T-cell (primary cell): ENCODE data around the gene GID8. TPM values are rescaled to one million over a fixed set of nuclear protein-coding genes. Genes with fewer than 3 reads are reported as not detected.

Experiments
- ATAC-seq, 4 experiments: fragments of 200-7000 bp in 3 of 4; fragments of 150-1000 bp in 1 of 4; cut with Tn5 transposase; replicated peaks in 1 of 4; 1 replicate in 3 of 4; 2 replicates in 1 of 4; pipeline ENCODE4 v1.10.0; 2021; ENCODE audit warnings: moderate library complexity in 3 of 4, mild to moderate bottlenecking in 2 of 4, moderate number of reproducible peaks in 1 of 4
- CTCF ChIA-PET, 2 donors: fragments of 300-600 bp; sonication (Branson Sonifier 250); formaldehyde crosslinking; loops; one replicate each; lab custom pipeline; 2022; ENCODE audit warnings: antibody characterized with exemption in 2 of 2; lab: Charles Lee
- POLR2A ChIA-PET, 2 donors: fragments of 300-600 bp; sonication (Branson Sonifier 250); formaldehyde crosslinking; loops; one replicate each; lab custom pipeline; 2022; ENCODE audit warnings: antibody characterized with exemption in 2 of 2; lab: Charles Lee
- DNase-seq, 35 experiments: peaks; one replicate each; pipeline versions ENCODE4 v3.0.0 to v3.0.0-alpha.2; 2013 to 2023
- H3K27ac ChIP-seq: one replicate; pipeline ENCODE4 v1.5.1; 2013; ENCODE audit warnings: low read length
- H3K27me3 ChIP-seq, 2 experiments: replicated peaks in 1 of 2; 1 replicate in 1 of 2; 2 replicates in 1 of 2; pipeline versions ENCODE4 v1.6.1 to v1.7.0; 2013; ENCODE audit warnings: low read length in 1 of 2, mixed read lengths in 1 of 2; ENCODE audit not compliant: control insufficient read depth in 2 of 2, insufficient read depth in 2 of 2; ENCODE audit errors: extremely low read depth in 1 of 2
- H3K36me3 ChIP-seq, 2 donors: 1 replicate in 1 of 2; 2 replicates in 1 of 2; pipeline versions ENCODE4 v1.6.1 to v1.7.0; 2013; ENCODE audit warnings: low read length in 1 of 2; ENCODE audit not compliant: control insufficient read depth in 2 of 2, insufficient read depth in 1 of 2; ENCODE audit errors: extremely low read depth in 1 of 2
- H3K4me1 ChIP-seq, 2 experiments: 1 replicate in 1 of 2; 2 replicates in 1 of 2; pipeline versions ENCODE4 v1.6.1 to v1.7.0; 2013; ENCODE audit warnings: low read length in 2 of 2, mixed read lengths in 1 of 2; ENCODE audit not compliant: insufficient read depth in 2 of 2, control insufficient read depth in 1 of 2; ENCODE audit errors: extremely low read depth in 1 of 2
- H3K4me3 ChIP-seq, 2 donors: 1 replicate in 1 of 2; 2 replicates in 1 of 2; pipeline versions ENCODE4 v1.5.1 to v1.7.0; 2013; ENCODE audit warnings: mild to moderate bottlenecking in 2 of 2, low read length in 1 of 2, moderate library complexity in 1 of 2; ENCODE audit not compliant: control insufficient read depth in 1 of 2; ENCODE audit errors: extremely low read depth in 1 of 2
- H3K9me3 ChIP-seq: 2 replicates; pipeline ENCODE4 v1.7.0; 2013
- H3K27ac Mint-ChIP-seq, 2 donors: one replicate each; pipeline ENCODE4 v1.8.0; 2020 to 2021; ENCODE audit warnings: mild to moderate bottlenecking in 2 of 2, mixed read lengths in 2 of 2
- H3K27me3 Mint-ChIP-seq, 2 donors: one replicate each; pipeline ENCODE4 v1.8.0; 2021 to 2022; ENCODE audit warnings: mixed read lengths in 2 of 2
- H3K36me3 Mint-ChIP-seq: one replicate; pipeline ENCODE4 v1.8.0; 2021; ENCODE audit warnings: mixed read lengths
- H3K4me1 Mint-ChIP-seq, 3 donors: one replicate each; pipeline ENCODE4 v1.8.0; 2020 to 2022; ENCODE audit warnings: mixed read lengths in 3 of 3, mild to moderate bottlenecking in 1 of 3
- H3K4me3 Mint-ChIP-seq, 3 donors: one replicate each; pipeline ENCODE4 v1.8.0; 2020 to 2022; ENCODE audit warnings: mild to moderate bottlenecking in 3 of 3, mixed read lengths in 3 of 3, moderate library complexity in 3 of 3
- H3K9me3 Mint-ChIP-seq, 3 donors: one replicate each; pipeline ENCODE4 v1.8.0; 2020 to 2022; ENCODE audit warnings: mixed read lengths in 3 of 3
- WGBS: methylation state at CpG from one replicate; pipeline ENCODE4 v1.1.5; 2013; ENCODE audit warnings: missing lambda C conversion rate; ENCODE audit not compliant: insufficient coverage; 5-methylcytosine and 5-hydroxymethylcytosine counted together
- total RNA-seq, 35 experiments: library from RNA in 6 of 35; stranded (reverse) in 6 of 35; fragments of 120-200 nt in 1 of 35; gene quantifications; one replicate each; pipeline versions ENCODE4 v1.2.1 to v1.2.4 and lab custom pipeline; 2013 to 2026

GID8 gene
- total RNA-seq, 5 donors from 2014 or later (not counting 1 experiment from before 2014, with no cell fraction given) = 33.1 to 43.4 (median 41.2) TPM

- Histone ChIP-seq H3K27ac (no peak overlapping the region), H3K9me3 (no peaks in the 10 kb centered on the region), H3K4me3 (peak overlapping the region; percentile 9 to 45), H3K27me3 (no peaks in the 10 kb centered on the region), H3K4me1 (peaks cover 71 to 85% of the 10 kb centered on the region in 2 experiments), H3K36me3 (peaks cover 0 to 16% of the 10 kb centered on the region in 2 donors)
- ChIA-PET CTCF (interaction anchor here (1.1 to 2.3 kb wide), 9 partner anchors 10 to 37 kb away, joined by 3 to 11 read pairs (median 5); no protein-coding TSS in a partner anchor), POLR2A (interaction anchor here in 1 of 2 donors (0.6 kb wide), 1 partner anchor 16 kb away, joined by 8 read pairs; no protein-coding TSS in a partner anchor)
- no peaks in the 10 kb centered on the region for H3K27me3 Mint-ChIP-seq
- peak overlapping the region; percentile 74 to 84 (median 79) for H3K4me3 Mint-ChIP-seq
- ATAC-seq = peak in 1 of 4 experiments; percentile 3
- peaks cover 14% of the 10 kb centered on the region for H3K36me3 Mint-ChIP-seq
- no peaks in the 10 kb centered on the region for H3K9me3 Mint-ChIP-seq
- peak overlapping the region; percentile 89 to 92 for H3K27ac Mint-ChIP-seq
- no peak for DNase-seq
- peaks cover 88 to 93% (median 91%) of the 10 kb centered on the region in 3 donors for H3K4me1 Mint-ChIP-seq
- whole genome bisulfite sequencing = no CpG with 5 or more reads among the region's 3 CpGs
Observed at GRCh38 chr20:62917720-62918119, 20.2 kb upstream of the GID8 start.

GRCh38 chr20:62918147-62918546, 19.8 kb upstream of the GID8 start:
- 5% methylated on average over 3 of the region's 3 CpGs for WGBS
- peak; percentile 53 to 63 (median 56) for ATAC-seq

GRCh38 chr20:62918831-62919230, 19.1 kb upstream of the GID8 start:
- peaks cover 9% of the 10 kb centered on the region for H3K36me3 Mint-ChIP-seq
- POLR2A ChIA-PET = interaction anchor here in 1 of 2 donors (0.9 to 1.2 kb wide), 2 partner anchors 16 to 18 kb away, joined by 3 to 4 read pairs; no protein-coding TSS in a partner anchor
- no peaks in the 10 kb centered on the region for H3K27me3 Mint-ChIP-seq
- peak overlapping the region; percentile 89 to 92 for H3K27ac Mint-ChIP-seq
- H3K27ac ChIP-seq = peak overlapping the region; percentile 64
- no peaks in the 10 kb centered on the region for H3K9me3 Mint-ChIP-seq
- peak overlapping the region; percentile 23 to 53 for H3K4me3 ChIP-seq
- ATAC-seq (peak; percentile 53 to 75 (median 70)), DNase-seq (peak in 31 of 35 experiments; percentile 29 to 72 (median 47))
- peak overlapping the region; percentile 74 to 84 (median 79) for H3K4me3 Mint-ChIP-seq
- no peaks in the 10 kb centered on the region for H3K27me3 ChIP-seq
- H3K9me3 ChIP-seq = no peaks in the 10 kb centered on the region
- peaks cover 89 to 92% (median 92%) of the 10 kb centered on the region in 3 donors for H3K4me1 Mint-ChIP-seq
- 0% methylated on average over 5 of the region's 6 CpGs for WGBS
- peaks cover 76 to 84% of the 10 kb centered on the region in 2 experiments for H3K4me1 ChIP-seq
- CTCF ChIA-PET = interaction anchor here (1.1 to 2.3 kb wide), 10 partner anchors 8 to 36 kb away, joined by 3 to 11 read pairs (median 5); no protein-coding TSS in a partner anchor
- H3K36me3 ChIP-seq = peaks cover 0 to 6% of the 10 kb centered on the region in 2 donors

More at GRCh38 chr20:62918147-62918546, 19.8 kb upstream of the GID8 start:
- DNase-seq = peak in 8 of 35 experiments; percentile 14 to 52 (median 37)
- ChIA-PET POLR2A (interaction anchor here in 1 of 2 donors (0.6 to 0.9 kb wide), 2 partner anchors 17 to 18 kb away, joined by 3 to 8 read pairs; no protein-coding TSS in a partner anchor), CTCF (interaction anchor here (1.1 to 2.3 kb wide), 11 partner anchors 9 to 36 kb away, joined by 3 to 11 read pairs (median 5); no protein-coding TSS in a partner anchor)
- H3K36me3 ChIP-seq = peaks cover 0 to 12% of the 10 kb centered on the region in 2 donors
- Mint-ChIP-seq H3K27me3 (no peaks in the 10 kb centered on the region), H3K27ac (peak overlapping the region; percentile 89 to 92), H3K9me3 (no peaks in the 10 kb centered on the region), H3K4me1 (peaks cover 90 to 92% (median 91%) of the 10 kb centered on the region in 3 donors), H3K4me3 (peak overlapping the region; percentile 74 to 84 (median 79)), H3K36me3 (peaks cover 11% of the 10 kb centered on the region)
- peak overlapping the region; percentile 9 to 45 for H3K4me3 ChIP-seq
- H3K27ac ChIP-seq = peak overlapping the region; percentile 64
- H3K4me1 ChIP-seq = peaks cover 74 to 85% of the 10 kb centered on the region in 2 experiments
- H3K27me3 ChIP-seq = no peaks in the 10 kb centered on the region
- no peaks in the 10 kb centered on the region for H3K9me3 ChIP-seq

GRCh38 chr20:62920039-62920645, 17.8 kb upstream of the GID8 start:
- Histone ChIP-seq H3K4me1 (peaks cover 75 to 85% of the 10 kb centered on the region in 2 experiments), H3K9me3 (no peaks in the 10 kb centered on the region), H3K27ac (peak overlapping the region; percentile 64), H3K27me3 (no peaks in the 10 kb centered on the region), H3K36me3 (no peaks in the 10 kb centered on the region), H3K4me3 (no peak overlapping the region)
- Mint-ChIP-seq H3K4me1 (peaks cover 91 to 93% (median 92%) of the 10 kb centered on the region in 3 donors), H3K27me3 (no peaks in the 10 kb centered on the region), H3K4me3 (peak overlapping the region; percentile 74 to 84 (median 79)), H3K36me3 (peaks cover 3% of the 10 kb centered on the region), H3K27ac (peak overlapping the region; percentile 89 to 92), H3K9me3 (no peaks in the 10 kb centered on the region)
- DNase-seq (no peak), ATAC-seq (no peak)
- WGBS = 63% methylated on average over 4 of the region's 10 CpGs
- ChIA-PET CTCF (interaction anchor here (0.9 to 1.7 kb wide), 4 partner anchors 12 to 19 kb away, joined by 4 to 12 read pairs (median 7); no protein-coding TSS in a partner anchor), POLR2A (interaction anchor here in 1 of 2 donors (0.6 kb wide), 1 partner anchor 268 kb away, joined by 3 read pairs; no protein-coding TSS in a partner anchor)

GRCh38 chr20:62921119-62921687, 16.7 kb upstream of the GID8 start:
- 20% methylated on average over 2 of the region's 8 CpGs for WGBS
- DNase-seq (peak in 32 of 35 experiments; percentile 32 to 80 (median 50)), ATAC-seq (peak; percentile 35 to 58 (median 38))
- POLR2A ChIA-PET = no interaction called here
- H3K9me3 ChIP-seq = no peaks in the 10 kb centered on the region
- Mint-ChIP-seq H3K4me3 (peak overlapping the region; percentile 65 to 84 (median 76)), H3K27me3 (no peaks in the 10 kb centered on the region), H3K36me3 (peaks cover 3% of the 10 kb centered on the region), H3K9me3 (no peaks in the 10 kb centered on the region), H3K27ac (peak overlapping the region; percentile 83 to 87), H3K4me1 (peaks cover 84 to 86% (median 84%) of the 10 kb centered on the region in 3 donors)
- peaks cover 69 to 80% of the 10 kb centered on the region in 2 experiments for H3K4me1 ChIP-seq
- no peaks in the 10 kb centered on the region for H3K27me3 ChIP-seq
- H3K36me3 ChIP-seq = no peaks in the 10 kb centered on the region
- CTCF ChIA-PET = interaction anchor here (1.0 to 1.7 kb wide), 3 partner anchors 13 to 17 kb away, joined by 3 to 10 read pairs (median 4); no protein-coding TSS in a partner anchor
- H3K4me3 ChIP-seq = no peak overlapping the region
- H3K27ac ChIP-seq = peak overlapping the region; percentile 64
